HCT116 (cell line): ENCODE data around the gene PLCB3. TPM values are rescaled to one million over a fixed set of nuclear protein-coding genes. Genes with fewer than 3 reads are reported as not detected.
A peak's percentile ranks its signal among the peaks of the same experiment; 100 is the strongest.

Experiments used
- ATAC-seq: fragments of 200-7000 bp; cut with Tn5 transposase; 2 replicates; pipeline ENCODE4 v1.9.1; 2020; ENCODE audit warnings: mild to moderate bottlenecking, moderate library complexity
- BruUV-seq: library from RNA; stranded (reverse); fragments of 400-500 nt; replicated peaks from 2 replicates; lab custom pipeline; 2021; lab: Mats Ljungman, UMichigan
- CTCF ChIA-PET: fragments of 300-600 bp; sonication (Branson Sonifier 250); formaldehyde crosslinking; loops from one replicate; lab custom pipeline; 2021; ENCODE audit warnings: antibody characterized with exemption; lab: Charles Lee
- POLR2A ChIA-PET: fragments of 300-600, 350-600 bp; sonication (Branson Sonifier 250); formaldehyde crosslinking; loops from one replicate; lab custom pipeline; 2021; ENCODE audit warnings: antibody characterized with exemption; lab: Charles Lee
- RAD21 ChIA-PET, 2 experiments: fragments of 300-600 bp; sonication (Branson Sonifier 250); formaldehyde crosslinking; loops; one replicate each; lab custom pipeline; 2023; ENCODE audit warnings: low total read pairs in 2 of 2; ENCODE audit not compliant: uncharacterized antibody in 2 of 2, unreplicated experiment in 2 of 2, low non-redundant PET in 1 of 2; lab: Charles Lee
- DNase-seq: peaks from one replicate; pipeline ENCODE4 v3.0.0-alpha.2; 2010; ENCODE audit warnings: low read depth, low spot score
- H2AFZ ChIP-seq: fragments of 200-600 bp; shearing (Covaris generic), sonication (generic); 2 replicates; pipeline ENCODE4 v1.6.1; 2017; ENCODE audit warnings: low read depth, mixed run types, mixed read lengths, antibody characterized with exemption, low read length; ENCODE audit not compliant: poor library complexity, severe bottlenecking
- H3K27ac ChIP-seq: 2 replicates; pipeline ENCODE4 v1.5.1; 2012; ENCODE audit warnings: low read depth, low read length
- H3K27me3 ChIP-seq: fragments of 200-600 bp; sonication (generic); 2 replicates; pipeline ENCODE4 v1.6.1; 2016; ENCODE audit warnings: mixed run types, low read length, mixed read lengths; ENCODE audit not compliant: insufficient read depth
- H3K36me3 ChIP-seq, 2 experiments: fragments of 200-500 bp in 1 of 2; fragments of 200-600 bp in 1 of 2; sonication (Bioruptor generic) in 1 of 2; sonication (generic) in 1 of 2; 2 replicates each; pipeline versions ENCODE4 v1.5.1 to v1.6.1; 2014 to 2016; ENCODE audit warnings: low read length in 2 of 2, inconsistent platforms in 1 of 2, mixed read lengths in 1 of 2, mixed run types in 1 of 2; ENCODE audit not compliant: insufficient read depth in 2 of 2, control insufficient read depth in 1 of 2
- H3K4me1 ChIP-seq, 2 experiments: fragments of 200-600 bp in 1 of 2; sonication (generic) in 1 of 2; 2 replicates each; pipeline versions ENCODE4 v1.5.1 to v1.6.1; 2012 to 2017; ENCODE audit warnings: low read length in 2 of 2, inconsistent platforms in 1 of 2, mild to moderate bottlenecking in 1 of 2, mixed read lengths in 1 of 2, mixed run types in 1 of 2, moderate library complexity in 1 of 2; ENCODE audit not compliant: insufficient read depth in 2 of 2, control insufficient read depth in 1 of 2
- H3K4me2 ChIP-seq: fragments of 200-600 bp; sonication (generic); 2 replicates; pipeline ENCODE4 v1.6.1; 2017; ENCODE audit warnings: mixed run types, low read length, mixed read lengths
- H3K4me3 ChIP-seq, 2 experiments: fragments of 200-600 bp in 1 of 2; sonication (generic) in 1 of 2; replicated peaks in 1 of 2; 2 replicates each; pipeline ENCODE4 v1.5.1; 2011 to 2016; ENCODE audit warnings: low read length in 2 of 2, control low read depth in 1 of 2, low read depth in 1 of 2, mild to moderate bottlenecking in 1 of 2, mixed read lengths in 1 of 2, mixed run types in 1 of 2
- H3K79me2 ChIP-seq: fragments of 200-600 bp; sonication (generic); 2 replicates; pipeline ENCODE4 v1.6.1; 2017; ENCODE audit warnings: mild to moderate bottlenecking, mixed run types, low read length, moderate library complexity, mixed read lengths; ENCODE audit not compliant: insufficient read depth
- H3K9ac ChIP-seq: fragments of 200-600 bp; sonication (generic); 2 replicates; pipeline ENCODE4 v1.6.1; 2016; ENCODE audit warnings: low read length, mixed read lengths
- H3K9me2 ChIP-seq: fragments of 200-600 bp; sonication (generic), shearing (Covaris generic); 2 replicates; pipeline ENCODE4 v1.6.1; 2017; ENCODE audit warnings: mixed run types, mild to moderate bottlenecking, moderate library complexity; ENCODE audit not compliant: insufficient read depth
- H3K9me3 ChIP-seq, 2 experiments: fragments of 200-500 bp in 1 of 2; fragments of 200-600 bp in 1 of 2; sonication (Bioruptor generic) in 1 of 2; sonication (generic) in 1 of 2; 2 replicates each; pipeline ENCODE4 v1.6.1; 2014 to 2017; ENCODE audit warnings: low read length in 2 of 2, mixed read lengths in 2 of 2, inconsistent platforms in 1 of 2, low read depth in 1 of 2, mild to moderate bottlenecking in 1 of 2, mixed run types in 1 of 2, moderate library complexity in 1 of 2; ENCODE audit not compliant: control insufficient read depth in 1 of 2, insufficient read depth in 1 of 2
- H4K20me1 ChIP-seq: fragments of 200-600 bp; sonication (generic), shearing (Covaris generic); 2 replicates; pipeline ENCODE4 v1.6.1; 2017; ENCODE audit warnings: mixed run types, mild to moderate bottlenecking, moderate library complexity; ENCODE audit not compliant: insufficient read depth
- EZH2phosphoT487 ChIP-seq: fragments of 200-600 bp; IDR thresholded peaks from 2 replicates; pipeline ENCODE4 v1.6.1; 2018; ENCODE audit warnings: antibody characterized with exemption, borderline replicate concordance
- FOSL1 ChIP-seq: IDR thresholded peaks from 2 replicates; pipeline ENCODE4 v1.6.1; 2012; ENCODE audit warnings: low read depth
- POLR2A ChIP-seq: IDR thresholded peaks from 2 replicates; pipeline ENCODE4 v1.7.0; 2011; ENCODE audit warnings: borderline replicate concordance; ENCODE audit not compliant: insufficient read depth, insufficient read length; ENCODE audit errors: extremely low read depth
- POLR2AphosphoS5 ChIP-seq: IDR thresholded peaks from 2 replicates; pipeline ENCODE4 v1.6.1; 2011; ENCODE audit warnings: mild to moderate bottlenecking, low read depth, low read length, moderate library complexity
- SP1 ChIP-seq: IDR thresholded peaks from 2 replicates; pipeline ENCODE4 v1.6.1; 2012; ENCODE audit warnings: low read depth
- TCF7L2 ChIP-seq: IDR thresholded peaks from 2 replicates; pipeline ENCODE4 v1.7.0; 2011; ENCODE audit warnings: borderline replicate concordance, inconsistent platforms; ENCODE audit not compliant: insufficient read depth, insufficient read length; ENCODE audit errors: extremely low read depth
- YY1 ChIP-seq: IDR thresholded peaks from 2 replicates; pipeline ENCODE4 v1.6.1; 2011; ENCODE audit warnings: low read length, low read depth, moderate library complexity, mild to moderate bottlenecking; ENCODE audit not compliant: insufficient replicate concordance; ENCODE audit errors: extremely low read depth
- intact Hi-C: fragments of 100-400 bp; cut with micrococcal nuclease; formaldehyde crosslinking; loops from 2 replicates; pipeline ENCODE4 v1.10.0; 2022
- total RNA-seq: library from RNA; stranded (reverse); gene quantifications from one replicate; pipeline ENCODE4 v1.2.1, GENCODE V29; 2021; ENCODE audit not compliant: unreplicated experiment
- TF ChIP-seq, protein P1 (sequence below): IDR thresholded peaks from 2 replicates; pipeline ENCODE4 v1.6.1; 2012
- TF ChIP-seq, protein P2 (sequence below): IDR thresholded peaks from 2 replicates; pipeline ENCODE4 v1.6.1; 2011; ENCODE audit warnings: mild to moderate bottlenecking, low read length, moderate library complexity; ENCODE audit not compliant: insufficient replicate concordance; ENCODE audit errors: extremely low read depth

The PLCB3 gene
- total RNA-seq, 1 experiment from 2014 or later: 106 TPM

DNA sequence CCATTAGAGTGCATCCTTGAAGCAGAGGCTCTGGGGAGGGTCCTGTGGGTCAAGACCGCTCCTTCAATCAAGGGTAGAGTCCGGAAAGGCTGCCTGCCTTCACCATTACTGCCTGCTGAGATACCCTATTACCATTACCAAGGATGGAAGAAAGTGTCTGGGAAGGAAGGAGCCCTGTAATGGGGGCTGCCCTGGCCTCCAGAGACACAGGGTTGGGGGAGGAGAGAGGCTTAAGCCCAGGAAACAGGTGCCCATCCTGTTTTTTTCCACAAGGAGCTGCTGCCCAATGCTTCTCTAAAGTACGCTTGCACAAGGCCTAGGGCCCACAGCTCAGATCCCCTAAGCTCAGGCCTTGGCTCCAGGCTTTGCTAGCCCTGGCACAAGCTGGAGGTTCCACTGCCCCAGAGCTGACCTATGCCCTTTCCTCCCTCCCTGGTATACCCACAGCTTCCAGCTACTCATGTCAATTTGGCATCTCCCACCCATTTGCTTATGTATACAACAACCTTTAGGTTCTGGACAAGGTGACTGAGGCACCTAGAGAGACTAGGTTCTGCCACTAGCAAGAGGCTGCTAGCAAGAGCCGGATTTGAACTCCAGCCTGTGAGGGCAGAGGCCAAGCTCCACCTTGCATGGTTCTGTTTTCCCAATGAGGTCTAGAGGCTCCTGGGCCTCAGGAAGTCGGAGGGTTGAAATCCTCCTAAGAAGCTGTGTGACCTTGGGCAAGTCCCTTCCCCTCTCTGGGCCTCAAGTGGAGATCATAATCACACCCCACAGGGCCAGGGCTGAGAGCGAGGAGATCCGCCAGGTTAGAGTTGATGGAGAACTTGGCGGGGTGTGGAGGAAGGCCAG lies 1.5 kb upstream of the PLCB3 start:
- TF ChIP-seq TCF7L2: no peak
- TF ChIP-seq SP1: no peak
- TF ChIP-seq, protein P1, sequence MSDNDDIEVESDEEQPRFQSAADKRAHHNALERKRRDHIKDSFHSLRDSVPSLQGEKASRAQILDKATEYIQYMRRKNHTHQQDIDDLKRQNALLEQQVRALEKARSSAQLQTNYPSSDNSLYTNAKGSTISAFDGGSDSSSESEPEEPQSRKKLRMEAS: no peak
- no peak for TF ChIP-seq FOSL1
- H3K79me2 ChIP-seq: peaks cover 50% of the 10 kb centered on the region
- CTCF ChIA-PET: interaction anchor here (1.1 to 1.9 kb wide), 6 partner anchors 8 to 106 kb away, joined by 3 to 7 read pairs (median 4); partner anchors contain the start of gene FKBP2
- H3K9me3 ChIP-seq: no peaks in the 10 kb centered on the region
- H3K4me3 ChIP-seq: no peak overlapping the region; a peak in 1 of 4 replicates
- intact Hi-C loops: loop anchor here (2.0 kb wide), 1 partner anchor 55 kb away; the partner anchor contains the start of gene ESRRA
- peaks cover 26 to 66% of the 10 kb centered on the region in 2 experiments for H3K4me1 ChIP-seq
- BruUV-seq: no TSS peak
- peak overlapping the region; percentile 97; the same call in 1 of the 2 replicates for H3K9ac ChIP-seq
- RAD21 ChIA-PET: no interaction called here
- POLR2A ChIA-PET: interaction anchor here (1.0 to 1.6 kb wide), 4 partner anchors 9 to 68 kb away, joined by 3 to 6 read pairs (median 4); partner anchors contain the start of genes FKBP2 and PRDX5
- H4K20me1 ChIP-seq: no peaks in the 10 kb centered on the region
- no peak overlapping the region; the same call in 1 of the 2 replicates for H3K27ac ChIP-seq
- H3K36me3 ChIP-seq: peaks cover 0 to 6% of the 10 kb centered on the region in 2 experiments; a peak in 1 of 4 replicates
- H2AFZ ChIP-seq: no peak overlapping the region
- ATAC-seq (no peak), DNase-seq (no peak)
- no peaks in the 10 kb centered on the region for H3K27me3 ChIP-seq
- no peak overlapping the region; the same call in 1 of the 2 replicates for H3K4me2 ChIP-seq
- H3K9me2 ChIP-seq: no peaks in the 10 kb centered on the region

DNA sequence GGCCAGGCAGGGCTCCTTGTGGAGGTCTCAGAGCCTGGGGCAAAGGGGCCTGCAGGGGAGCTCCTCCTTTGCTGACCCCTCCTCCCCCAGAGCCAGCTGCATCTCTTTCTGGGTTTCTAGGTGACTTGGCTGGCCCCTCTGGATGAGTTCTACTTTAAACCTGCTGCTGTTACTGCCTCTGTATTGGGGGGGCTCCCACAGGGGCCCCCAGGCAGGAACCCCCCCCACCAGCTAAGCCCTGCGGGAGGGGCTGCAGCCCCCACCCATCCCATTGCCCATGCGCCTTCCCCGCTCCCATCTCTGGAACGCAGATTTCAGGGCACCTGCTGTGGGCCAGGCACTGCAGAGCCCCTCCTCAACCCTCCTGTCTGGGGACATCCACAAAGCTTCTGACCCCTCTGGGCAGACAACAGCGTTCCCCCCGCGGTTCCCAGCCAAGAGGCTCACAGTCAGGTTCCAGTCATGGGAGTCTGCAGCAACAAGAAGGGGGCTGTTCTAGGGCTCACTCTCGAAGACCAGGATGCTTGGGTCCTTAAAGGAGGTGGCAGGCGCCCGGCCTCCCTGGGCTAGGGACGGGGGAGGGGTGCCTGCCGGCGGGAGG lies 815 bp upstream of the PLCB3 start:
- DNase-seq (no peak), ATAC-seq (peak; percentile 18)
- Histone ChIP-seq H3K9ac (peak overlapping the region; percentile 97), H3K4me2 (peak overlapping the region; percentile 95), H3K27ac (peak overlapping the region; percentile 89; the same call in 1 of the 2 replicates), H3K4me1 (peaks cover 24 to 58% of the 10 kb centered on the region in 2 experiments), H3K4me3 (peak overlapping the region; percentile 62 to 98), H4K20me1 (no peaks in the 10 kb centered on the region), H2AFZ (no peak overlapping the region), H3K79me2 (peaks cover 44% of the 10 kb centered on the region), H3K9me3 (no peaks in the 10 kb centered on the region), H3K9me2 (no peaks in the 10 kb centered on the region), H3K27me3 (no peaks in the 10 kb centered on the region), H3K36me3 (peaks cover 2 to 13% of the 10 kb centered on the region in 2 experiments; a peak in 2 of 4 replicates)
- CTCF ChIA-PET: interaction anchor here (1.1 to 1.9 kb wide), 6 partner anchors 8 to 106 kb away, joined by 3 to 7 read pairs (median 4); partner anchors contain the start of gene FKBP2
- no peak for TF ChIP-seq FOSL1
- no peak for TF ChIP-seq POLR2A
- TF ChIP-seq, protein P2, sequence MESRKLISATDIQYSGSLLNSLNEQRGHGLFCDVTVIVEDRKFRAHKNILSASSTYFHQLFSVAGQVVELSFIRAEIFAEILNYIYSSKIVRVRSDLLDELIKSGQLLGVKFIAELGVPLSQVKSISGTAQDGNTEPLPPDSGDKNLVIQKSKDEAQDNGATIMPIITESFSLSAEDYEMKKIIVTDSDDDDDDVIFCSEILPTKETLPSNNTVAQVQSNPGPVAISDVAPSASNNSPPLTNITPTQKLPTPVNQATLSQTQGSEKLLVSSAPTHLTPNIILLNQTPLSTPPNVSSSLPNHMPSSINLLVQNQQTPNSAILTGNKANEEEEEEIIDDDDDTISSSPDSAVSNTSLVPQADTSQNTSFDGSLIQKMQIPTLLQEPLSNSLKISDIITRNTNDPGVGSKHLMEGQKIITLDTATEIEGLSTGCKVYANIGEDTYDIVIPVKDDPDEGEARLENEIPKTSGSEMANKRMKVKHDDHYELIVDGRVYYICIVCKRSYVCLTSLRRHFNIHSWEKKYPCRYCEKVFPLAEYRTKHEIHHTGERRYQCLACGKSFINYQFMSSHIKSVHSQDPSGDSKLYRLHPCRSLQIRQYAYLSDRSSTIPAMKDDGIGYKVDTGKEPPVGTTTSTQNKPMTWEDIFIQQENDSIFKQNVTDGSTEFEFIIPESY: no peak
- TF ChIP-seq YY1: no peak
- TF ChIP-seq EZH2phosphoT487: no peak
- TF ChIP-seq TCF7L2: no peak
- TF ChIP-seq POLR2AphosphoS5: no peak
- RAD21 ChIA-PET: no interaction called here
- BruUV-seq: no TSS peak
- POLR2A ChIA-PET: interaction anchor here (1.0 to 1.6 kb wide), 3 partner anchors 9 to 68 kb away, joined by 4 to 6 read pairs (median 4); partner anchors contain the start of genes FKBP2 and PRDX5
- intact Hi-C loops: loop anchor here (2.0 kb wide), 1 partner anchor 54 kb away; the partner anchor contains the start of gene ESRRA
